ENCODE data around the gene CACNA1A.

DNA sequence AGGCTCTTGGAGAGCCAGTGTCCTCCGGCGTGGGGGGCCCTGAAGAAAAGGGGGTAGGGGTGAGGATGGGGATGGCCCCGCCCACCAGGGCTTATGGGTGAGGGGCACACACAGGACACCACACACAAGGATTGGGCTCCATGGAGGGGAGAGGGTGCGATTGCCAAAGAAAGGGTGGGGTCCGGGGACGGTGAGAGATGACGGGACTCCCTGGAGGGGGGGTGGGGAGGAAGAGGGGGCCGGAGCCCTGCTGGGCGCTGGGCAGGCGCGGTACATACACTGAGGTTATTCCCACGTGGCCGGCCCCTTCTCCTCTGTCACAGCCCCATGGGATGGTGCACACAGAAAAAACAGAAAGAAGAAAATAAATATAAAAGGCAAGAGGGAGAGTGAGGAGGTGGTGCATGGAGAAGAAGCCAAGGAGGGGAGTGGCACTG, 295.9 kb downstream of the CACNA1A start:
- TF ChIP-seq, protein P1, sequence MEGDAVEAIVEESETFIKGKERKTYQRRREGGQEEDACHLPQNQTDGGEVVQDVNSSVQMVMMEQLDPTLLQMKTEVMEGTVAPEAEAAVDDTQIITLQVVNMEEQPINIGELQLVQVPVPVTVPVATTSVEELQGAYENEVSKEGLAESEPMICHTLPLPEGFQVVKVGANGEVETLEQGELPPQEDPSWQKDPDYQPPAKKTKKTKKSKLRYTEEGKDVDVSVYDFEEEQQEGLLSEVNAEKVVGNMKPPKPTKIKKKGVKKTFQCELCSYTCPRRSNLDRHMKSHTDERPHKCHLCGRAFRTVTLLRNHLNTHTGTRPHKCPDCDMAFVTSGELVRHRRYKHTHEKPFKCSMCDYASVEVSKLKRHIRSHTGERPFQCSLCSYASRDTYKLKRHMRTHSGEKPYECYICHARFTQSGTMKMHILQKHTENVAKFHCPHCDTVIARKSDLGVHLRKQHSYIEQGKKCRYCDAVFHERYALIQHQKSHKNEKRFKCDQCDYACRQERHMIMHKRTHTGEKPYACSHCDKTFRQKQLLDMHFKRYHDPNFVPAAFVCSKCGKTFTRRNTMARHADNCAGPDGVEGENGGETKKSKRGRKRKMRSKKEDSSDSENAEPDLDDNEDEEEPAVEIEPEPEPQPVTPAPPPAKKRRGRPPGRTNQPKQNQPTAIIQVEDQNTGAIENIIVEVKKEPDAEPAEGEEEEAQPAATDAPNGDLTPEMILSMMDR (IDR thresholded peaks at IDR 0.05; ENCODE audit: insufficient read depth, low read length): no peak
- TF ChIP-seq, protein P2, sequence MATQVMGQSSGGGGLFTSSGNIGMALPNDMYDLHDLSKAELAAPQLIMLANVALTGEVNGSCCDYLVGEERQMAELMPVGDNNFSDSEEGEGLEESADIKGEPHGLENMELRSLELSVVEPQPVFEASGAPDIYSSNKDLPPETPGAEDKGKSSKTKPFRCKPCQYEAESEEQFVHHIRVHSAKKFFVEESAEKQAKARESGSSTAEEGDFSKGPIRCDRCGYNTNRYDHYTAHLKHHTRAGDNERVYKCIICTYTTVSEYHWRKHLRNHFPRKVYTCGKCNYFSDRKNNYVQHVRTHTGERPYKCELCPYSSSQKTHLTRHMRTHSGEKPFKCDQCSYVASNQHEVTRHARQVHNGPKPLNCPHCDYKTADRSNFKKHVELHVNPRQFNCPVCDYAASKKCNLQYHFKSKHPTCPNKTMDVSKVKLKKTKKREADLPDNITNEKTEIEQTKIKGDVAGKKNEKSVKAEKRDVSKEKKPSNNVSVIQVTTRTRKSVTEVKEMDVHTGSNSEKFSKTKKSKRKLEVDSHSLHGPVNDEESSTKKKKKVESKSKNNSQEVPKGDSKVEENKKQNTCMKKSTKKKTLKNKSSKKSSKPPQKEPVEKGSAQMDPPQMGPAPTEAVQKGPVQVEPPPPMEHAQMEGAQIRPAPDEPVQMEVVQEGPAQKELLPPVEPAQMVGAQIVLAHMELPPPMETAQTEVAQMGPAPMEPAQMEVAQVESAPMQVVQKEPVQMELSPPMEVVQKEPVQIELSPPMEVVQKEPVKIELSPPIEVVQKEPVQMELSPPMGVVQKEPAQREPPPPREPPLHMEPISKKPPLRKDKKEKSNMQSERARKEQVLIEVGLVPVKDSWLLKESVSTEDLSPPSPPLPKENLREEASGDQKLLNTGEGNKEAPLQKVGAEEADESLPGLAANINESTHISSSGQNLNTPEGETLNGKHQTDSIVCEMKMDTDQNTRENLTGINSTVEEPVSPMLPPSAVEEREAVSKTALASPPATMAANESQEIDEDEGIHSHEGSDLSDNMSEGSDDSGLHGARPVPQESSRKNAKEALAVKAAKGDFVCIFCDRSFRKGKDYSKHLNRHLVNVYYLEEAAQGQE (IDR thresholded peaks at IDR 0.05; ENCODE audit: insufficient replicate concordance, low read depth): no peak
- TF ChIP-seq POLR2AphosphoS5 (IDR thresholded peaks at IDR 0.05; ENCODE audit: low read depth): no peak
